ENCODE measurements around the gene HLA-DOA. TPM values are rescaled to one million over a fixed set of nuclear protein-coding genes. Genes with fewer than 3 reads are reported as not detected.

HLA-DOA gene
- total and polyA plus RNA-seq, 7 donors: 0.36 to 1.5 (median 0.58) TPM

- Histone ChIP-seq H3K4me1 (peaks cover 4% of the 10 kb centered on the region), H3K27me3 (ENCODE audit: insufficient read depth in 3 of 3, low read length in 2 of 3) (peaks cover 0 to 5% (median 0%) of the 10 kb centered on the region in 3 donors), H3K36me3 (ENCODE audit: insufficient read depth in 1 of 2, low read depth in 1 of 2) (no peaks in the 10 kb centered on the region), H3K27ac (no peak overlapping the region), H3K4me3 (no peak overlapping the region), H3K9me3 (no peaks in the 10 kb centered on the region)
- no peak for TF ChIP-seq CTCF (IDR thresholded peaks at IDR 0.05)
- intact Hi-C loops (cut with DNase I): no loop called here
- DNase-seq (no peak), ATAC-seq (no peak)
Observed at GRCh38 chr6:33024521-33024920, 15.1 kb upstream of the HLA-DOA start.

GRCh38 chr6:33023536-33023935 lies 14.1 kb upstream of the HLA-DOA start:
- intact Hi-C loops (cut with DNase I): no loop called here
- ATAC-seq (no peak), DNase-seq (no peak)
- Histone ChIP-seq H3K4me1 (peaks cover 9% of the 10 kb centered on the region), H3K27me3 (ENCODE audit: insufficient read depth in 3 of 3, low read length in 2 of 3) (peaks cover 0 to 5% (median 0%) of the 10 kb centered on the region in 3 donors), H3K36me3 (ENCODE audit: insufficient read depth in 1 of 2, low read depth in 1 of 2) (no peaks in the 10 kb centered on the region), H3K9me3 (no peaks in the 10 kb centered on the region), H3K4me3 (no peak overlapping the region), H3K27ac (no peak overlapping the region)
- no peak for TF ChIP-seq CTCF (IDR thresholded peaks at IDR 0.05)
- WGBS, 3 donors: 58 to 60% (median 59%) methylated on average over 3 of the region's 3 CpGs

- Histone ChIP-seq H3K36me3 (ENCODE audit: insufficient read depth in 1 of 2, low read depth in 1 of 2) (no peaks in the 10 kb centered on the region), H3K27ac (no peak overlapping the region), H3K27me3 (ENCODE audit: insufficient read depth in 3 of 3, low read length in 2 of 3) (peaks cover 0 to 2% (median 0%) of the 10 kb centered on the region in 3 donors), H3K9me3 (no peaks in the 10 kb centered on the region), H3K4me1 (peaks cover 15% of the 10 kb centered on the region), H3K4me3 (no peak overlapping the region)
- DNase-seq: no peak
- whole genome bisulfite sequencing, 3 donors: 93% methylated on average over 11 of the region's 11 CpGs
- no peak for ATAC-seq
- no peak for TF ChIP-seq CTCF (IDR thresholded peaks at IDR 0.05)
- intact Hi-C loops (cut with DNase I): no loop called here
Observed at GRCh38 chr6:33021917-33022316, 12.5 kb upstream of the HLA-DOA start.

- intact Hi-C loops (cut with DNase I): no loop called here
- ATAC-seq (no peak), DNase-seq (no peak)
- Histone ChIP-seq H3K4me3 (peak overlapping the region; percentile 28), H3K9me3 (no peaks in the 10 kb centered on the region), H3K27ac (peak overlapping the region; percentile 58), H3K27me3 (ENCODE audit: insufficient read depth in 3 of 3, low read length in 2 of 3) (peaks cover 0 to 2% (median 0%) of the 10 kb centered on the region in 3 donors), H3K36me3 (ENCODE audit: insufficient read depth in 1 of 2, low read depth in 1 of 2) (no peaks in the 10 kb centered on the region), H3K4me1 (peaks cover 15% of the 10 kb centered on the region)
- TF ChIP-seq CTCF (IDR thresholded peaks at IDR 0.05): no peak
Observed at GRCh38 chr6:33019372-33019771, 10.0 kb upstream of the HLA-DOA start.

- peak in 3 of 4 donors; percentile 53 to 81 (median 63) for ATAC-seq
- intact Hi-C loops (cut with DNase I): no loop called here
- no peak for TF ChIP-seq CTCF (IDR thresholded peaks at IDR 0.05)
Observed at GRCh38 chr6:33018904-33019303, 9.5 kb upstream of the HLA-DOA start.

More at GRCh38 chr6:33018904-33019303, 9.5 kb upstream of the HLA-DOA start:
- peaks cover 0 to 2% (median 1%) of the 10 kb centered on the region in 3 donors for H3K27me3 ChIP-seq (ENCODE audit: insufficient read depth in 3 of 3, low read length in 2 of 3)
- no peaks in the 10 kb centered on the region for H3K9me3 ChIP-seq
- peak overlapping the region; percentile 58 for H3K27ac ChIP-seq
- H3K4me3 ChIP-seq: peak overlapping the region; percentile 28
- H3K4me1 ChIP-seq: peaks cover 15% of the 10 kb centered on the region
- peak in 1 of 2 donors; percentile 65 for DNase-seq
- no peaks in the 10 kb centered on the region for H3K36me3 ChIP-seq (ENCODE audit: insufficient read depth in 1 of 2, low read depth in 1 of 2)
- WGBS, 3 donors: 6 to 17% (median 16%) methylated on average over 6 of the region's 6 CpGs
